ENCODE measurements around the gene KLHL34. TPM values are rescaled to one million over a fixed set of nuclear protein-coding genes. Genes with fewer than 3 reads are reported as not detected.

The KLHL34 gene, protein sequence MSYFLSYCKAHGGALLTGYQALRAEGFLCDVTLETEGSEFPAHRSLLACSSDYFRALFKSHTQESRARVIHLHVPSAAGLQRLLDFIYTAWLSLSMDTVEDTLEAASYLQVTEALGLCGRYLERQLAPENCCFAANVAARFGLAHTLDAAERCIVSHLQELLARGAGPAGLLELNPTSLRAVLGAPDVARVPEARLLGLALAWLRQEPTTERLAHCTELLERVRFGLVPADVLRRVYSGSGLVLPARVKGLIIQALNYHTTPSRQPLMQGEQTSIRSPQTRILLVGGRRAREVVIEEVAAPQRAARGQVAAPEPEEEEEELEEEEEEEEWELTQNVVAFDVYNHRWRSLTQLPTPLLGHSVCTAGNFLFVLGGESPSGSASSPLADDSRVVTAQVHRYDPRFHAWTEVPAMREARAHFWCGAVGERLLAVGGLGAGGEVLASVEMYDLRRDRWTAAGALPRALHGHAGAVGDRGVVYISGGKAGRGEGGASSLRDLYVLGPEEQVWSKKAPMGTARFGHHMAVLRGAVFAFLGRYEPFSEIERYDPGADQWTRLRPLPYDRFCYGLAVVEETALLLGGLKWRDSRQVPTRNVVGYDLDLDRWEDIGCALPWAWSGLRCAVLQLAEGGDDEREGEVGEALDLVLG
- total RNA-seq (ENCODE audit: low replicate concordance), result not detected in 2 replicates

DNA sequence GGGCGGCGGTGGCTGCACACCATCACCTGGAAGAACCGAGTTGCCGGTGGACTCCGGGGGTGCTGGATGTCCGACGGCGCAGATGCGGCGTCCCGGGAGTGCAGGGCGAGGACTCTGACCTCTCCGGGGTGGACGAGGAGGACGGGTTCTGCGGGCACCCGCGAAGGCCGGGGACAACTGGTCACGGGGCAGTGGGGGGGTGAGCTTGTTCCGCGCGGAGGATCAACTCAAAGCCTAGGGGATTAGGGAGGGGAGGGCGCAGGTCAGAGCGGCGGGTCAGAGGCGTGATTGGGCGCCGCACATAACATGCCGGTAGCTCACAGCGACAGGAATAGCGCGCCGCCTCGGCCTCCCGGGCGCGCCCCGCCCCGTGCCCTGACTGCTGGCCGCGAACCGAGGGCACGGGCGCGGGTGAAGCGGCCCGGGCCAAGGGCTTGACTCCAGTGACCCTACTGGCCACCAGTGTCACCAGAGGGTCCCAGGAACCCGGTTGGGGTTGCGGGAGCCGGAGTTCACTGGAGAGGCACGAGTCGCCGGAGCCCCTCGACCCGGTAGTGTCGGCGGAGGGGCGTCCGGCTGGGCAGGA, at the start of gene KLHL34:
KLHL34 (minus strand) TSS at position 179 of the 586 bp plus-strand sequence. CDS start 542 bp downstream, outside the sequence.
- H3K27me3 Mint-ChIP-seq (ENCODE audit: insufficient read depth, low read depth), result no peaks in the 10 kb centered on the region
- DNase-seq (ENCODE audit: low spot score), result no peak
- peaks cover 8% of the 10 kb centered on the region for H3K36me3 Mint-ChIP-seq

DNA sequence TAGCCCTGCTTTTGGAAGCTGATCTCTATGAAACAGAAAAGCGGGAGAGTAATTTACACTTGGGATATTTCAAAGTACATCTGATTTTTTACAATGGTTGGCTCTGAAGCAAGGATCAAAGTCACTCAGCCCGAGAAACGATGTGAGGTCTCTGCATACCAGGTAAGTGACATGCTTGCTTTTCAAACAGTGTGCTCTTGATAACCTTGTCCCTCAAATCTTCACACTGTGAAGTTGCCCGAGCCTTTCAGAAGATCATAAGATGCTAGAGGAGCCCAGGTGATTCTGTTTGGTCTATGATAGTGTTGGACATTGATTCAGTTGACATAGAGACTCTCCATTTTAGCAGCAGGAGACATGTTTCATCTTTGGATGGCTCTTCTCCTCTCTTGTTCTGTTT, 47.1 kb upstream of the KLHL34 start:
- no peaks in the 10 kb centered on the region for H3K9me3 Mint-ChIP-seq
- no peak overlapping the region for H3K27ac Mint-ChIP-seq
- no peak overlapping the region for H3K4me3 Mint-ChIP-seq

More for the DNA sequence above, at the start of gene KLHL34:
- no peak within 1 kb of the TSS for H2AFZ ChIP-seq (replicated peaks)
- H3K4me1 Mint-ChIP-seq, result no peaks in the 10 kb centered on the region
- no peak within 1 kb of the TSS for H3K27ac ChIP-seq
- no peaks in the 10 kb centered on the region for H3K4me1 ChIP-seq
- H3K4me3 Mint-ChIP-seq, result no peak within 1 kb of the TSS
- H3K79me2 ChIP-seq (ENCODE audit: low read depth), result no peaks in the 10 kb centered on the region
- H3K4me3 ChIP-seq, result no peak within 1 kb of the TSS
- H3K9ac ChIP-seq, result no peak within 1 kb of the TSS
- no peak for TF ChIP-seq EZH2 (IDR thresholded peaks at IDR 0.05)
- TF ChIP-seq EZH2phosphoT487 (IDR thresholded peaks at IDR 0.05), result no peak
- TF ChIP-seq, protein P1, sequence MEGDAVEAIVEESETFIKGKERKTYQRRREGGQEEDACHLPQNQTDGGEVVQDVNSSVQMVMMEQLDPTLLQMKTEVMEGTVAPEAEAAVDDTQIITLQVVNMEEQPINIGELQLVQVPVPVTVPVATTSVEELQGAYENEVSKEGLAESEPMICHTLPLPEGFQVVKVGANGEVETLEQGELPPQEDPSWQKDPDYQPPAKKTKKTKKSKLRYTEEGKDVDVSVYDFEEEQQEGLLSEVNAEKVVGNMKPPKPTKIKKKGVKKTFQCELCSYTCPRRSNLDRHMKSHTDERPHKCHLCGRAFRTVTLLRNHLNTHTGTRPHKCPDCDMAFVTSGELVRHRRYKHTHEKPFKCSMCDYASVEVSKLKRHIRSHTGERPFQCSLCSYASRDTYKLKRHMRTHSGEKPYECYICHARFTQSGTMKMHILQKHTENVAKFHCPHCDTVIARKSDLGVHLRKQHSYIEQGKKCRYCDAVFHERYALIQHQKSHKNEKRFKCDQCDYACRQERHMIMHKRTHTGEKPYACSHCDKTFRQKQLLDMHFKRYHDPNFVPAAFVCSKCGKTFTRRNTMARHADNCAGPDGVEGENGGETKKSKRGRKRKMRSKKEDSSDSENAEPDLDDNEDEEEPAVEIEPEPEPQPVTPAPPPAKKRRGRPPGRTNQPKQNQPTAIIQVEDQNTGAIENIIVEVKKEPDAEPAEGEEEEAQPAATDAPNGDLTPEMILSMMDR (IDR thresholded peaks at IDR 0.05), result no peak
- peaks cover 12% of the 10 kb centered on the region for H3K9me3 Mint-ChIP-seq
- H3K27ac Mint-ChIP-seq, result no peak within 1 kb of the TSS
- no peaks in the 10 kb centered on the region for H3F3A ChIP-seq (ENCODE audit: low read depth)
- H3K27me3 ChIP-seq, result no peaks in the 10 kb centered on the region
- H4K20me1 ChIP-seq (ENCODE audit: low read depth), result no peaks in the 10 kb centered on the region
- H3K36me3 ChIP-seq, result no peaks in the 10 kb centered on the region
- no peak within 1 kb of the TSS for H3K4me2 ChIP-seq
- H3K9me3 ChIP-seq (ENCODE audit: low read depth), result no peaks in the 10 kb centered on the region

DNA sequence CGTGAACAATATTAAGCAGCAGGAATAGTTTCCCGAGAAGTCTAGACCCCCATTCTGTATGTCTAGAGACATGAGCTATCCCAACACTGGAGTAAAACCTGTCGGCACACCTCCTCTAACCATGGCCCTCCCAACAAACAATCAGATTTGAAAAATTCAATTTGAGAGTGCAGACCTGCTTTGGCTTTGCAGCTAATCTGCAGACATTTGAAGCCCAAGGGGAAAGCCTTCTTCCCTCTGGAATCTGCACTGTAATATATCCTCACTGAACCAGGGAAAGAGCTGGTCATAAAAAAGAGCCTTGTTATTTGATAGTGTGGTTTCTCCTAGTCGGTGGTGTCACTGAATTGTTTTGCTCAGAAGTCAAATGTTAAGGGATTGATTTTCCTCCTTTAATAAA, 44.6 kb upstream of the KLHL34 start:
- no peaks in the 10 kb centered on the region for H3K36me3 ChIP-seq
- no peak overlapping the region for H2AFZ ChIP-seq (replicated peaks)
- no peak overlapping the region for H3K4me3 ChIP-seq
- H3K9me3 ChIP-seq (ENCODE audit: low read depth), result no peaks in the 10 kb centered on the region
- peaks cover 3% of the 10 kb centered on the region for H3K4me1 Mint-ChIP-seq
- H3K27ac ChIP-seq, result no peak overlapping the region
- no peaks in the 10 kb centered on the region for H4K20me1 ChIP-seq (ENCODE audit: low read depth)
- no peak overlapping the region for H3K4me2 ChIP-seq
- H3K27me3 Mint-ChIP-seq (ENCODE audit: insufficient read depth, low read depth), result no peaks in the 10 kb centered on the region
- H3K79me2 ChIP-seq (ENCODE audit: low read depth), result no peaks in the 10 kb centered on the region
- no peaks in the 10 kb centered on the region for H3K9me3 Mint-ChIP-seq
- H3K4me3 Mint-ChIP-seq, result no peak overlapping the region
- H3K9ac ChIP-seq, result no peak overlapping the region
- no peaks in the 10 kb centered on the region for H3K27me3 ChIP-seq
- no peaks in the 10 kb centered on the region for H3K36me3 Mint-ChIP-seq
- no peak for TF ChIP-seq EZH2phosphoT487 (IDR thresholded peaks at IDR 0.05)
- TF ChIP-seq EZH2 (IDR thresholded peaks at IDR 0.05), result no peak
- TF ChIP-seq, protein P1 (IDR thresholded peaks at IDR 0.05), result no peak
- H3K4me1 ChIP-seq, result no peaks in the 10 kb centered on the region
- DNase-seq (ENCODE audit: low spot score), result no peak
- H3K27ac Mint-ChIP-seq, result no peak overlapping the region
- no peaks in the 10 kb centered on the region for H3F3A ChIP-seq (ENCODE audit: low read depth)

More for the DNA sequence above, 47.1 kb upstream of the KLHL34 start:
- Histone ChIP-seq H3K4me2 (no peak overlapping the region), H3K9me3 (ENCODE audit: low read depth) (no peaks in the 10 kb centered on the region), H3K36me3 (no peaks in the 10 kb centered on the region), H3K27me3 (no peaks in the 10 kb centered on the region), H3K9ac (no peak overlapping the region), H3K4me3 (no peak overlapping the region), H3K27ac (no peak overlapping the region), H4K20me1 (ENCODE audit: low read depth) (no peaks in the 10 kb centered on the region), H2AFZ (replicated peaks) (no peak overlapping the region), H3F3A (ENCODE audit: low read depth) (no peaks in the 10 kb centered on the region), H3K79me2 (ENCODE audit: low read depth) (no peaks in the 10 kb centered on the region), H3K4me1 (no peaks in the 10 kb centered on the region)
- H3K4me1 Mint-ChIP-seq, result peaks cover 3% of the 10 kb centered on the region
- no peaks in the 10 kb centered on the region for H3K27me3 Mint-ChIP-seq (ENCODE audit: insufficient read depth, low read depth)
- no peak for TF ChIP-seq EZH2phosphoT487 (IDR thresholded peaks at IDR 0.05)
- no peak for TF ChIP-seq EZH2 (IDR thresholded peaks at IDR 0.05)
- H3K36me3 Mint-ChIP-seq, result no peaks in the 10 kb centered on the region
- no peak for DNase-seq (ENCODE audit: low spot score)

Measured in neural progenitor cell (in vitro differentiated cells).